ENCODE results near the gene HCN2.

GRCh38 chr19:588741-589692 is 664 bp upstream of the HCN2 start:
- no peak for TF ChIP-seq CTCF (IDR thresholded peaks at IDR 0.05)
- no peak for TF ChIP-seq POLR2AphosphoS5 (IDR thresholded peaks at IDR 0.05)

All from breast epithelium (tissue), 3 donors.